Loucy (cell line): ENCODE data around the gene PDZD11.

Experiments
- EZH2phosphoT487 ChIP-seq: fragments of 200-600 bp; IDR thresholded peaks from 2 replicates; pipeline ENCODE4 v1.6.1; 2018; ENCODE audit warnings: antibody characterized with exemption, mild to moderate bottlenecking, moderate library complexity, borderline replicate concordance
- TF ChIP-seq, protein P1 (sequence below): fragments of 200-600 bp; sonication (generic); conservative IDR thresholded peaks from 2 replicates; pipeline ENCODE4 v1.5.1; 2014; ENCODE audit warnings: mild to moderate bottlenecking, antibody characterized with exemption, low read length

DNA sequence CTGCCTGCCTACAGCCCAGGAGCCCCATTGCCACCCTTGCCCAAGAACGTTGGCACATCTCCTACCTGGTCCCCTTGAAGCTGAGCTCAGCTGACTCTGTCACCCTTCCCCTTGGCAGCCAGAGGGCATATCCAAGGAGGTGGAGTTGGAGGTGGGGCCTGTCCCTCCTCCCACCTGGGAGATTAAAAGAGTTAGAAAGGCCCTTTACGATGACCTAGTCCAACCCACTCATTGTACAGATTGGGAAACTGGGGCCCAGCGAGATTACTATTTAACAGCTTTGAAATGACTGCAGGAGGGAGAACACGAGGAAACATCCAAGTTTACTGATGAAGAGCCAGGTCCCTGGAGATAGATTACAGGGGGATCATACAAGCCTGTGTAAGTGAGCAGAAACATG is 29.6 kb downstream of the PDZD11 start, which contains the start of gene P2RY4:
- TF ChIP-seq, protein P1, sequence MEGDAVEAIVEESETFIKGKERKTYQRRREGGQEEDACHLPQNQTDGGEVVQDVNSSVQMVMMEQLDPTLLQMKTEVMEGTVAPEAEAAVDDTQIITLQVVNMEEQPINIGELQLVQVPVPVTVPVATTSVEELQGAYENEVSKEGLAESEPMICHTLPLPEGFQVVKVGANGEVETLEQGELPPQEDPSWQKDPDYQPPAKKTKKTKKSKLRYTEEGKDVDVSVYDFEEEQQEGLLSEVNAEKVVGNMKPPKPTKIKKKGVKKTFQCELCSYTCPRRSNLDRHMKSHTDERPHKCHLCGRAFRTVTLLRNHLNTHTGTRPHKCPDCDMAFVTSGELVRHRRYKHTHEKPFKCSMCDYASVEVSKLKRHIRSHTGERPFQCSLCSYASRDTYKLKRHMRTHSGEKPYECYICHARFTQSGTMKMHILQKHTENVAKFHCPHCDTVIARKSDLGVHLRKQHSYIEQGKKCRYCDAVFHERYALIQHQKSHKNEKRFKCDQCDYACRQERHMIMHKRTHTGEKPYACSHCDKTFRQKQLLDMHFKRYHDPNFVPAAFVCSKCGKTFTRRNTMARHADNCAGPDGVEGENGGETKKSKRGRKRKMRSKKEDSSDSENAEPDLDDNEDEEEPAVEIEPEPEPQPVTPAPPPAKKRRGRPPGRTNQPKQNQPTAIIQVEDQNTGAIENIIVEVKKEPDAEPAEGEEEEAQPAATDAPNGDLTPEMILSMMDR: no peak
- TF ChIP-seq EZH2phosphoT487: no peak
